BLaER1 (cell line): Measurements from ENCODE around the gene KRTAP10-5.

Experiments
- H3K27ac ChIP-seq: shearing (Covaris generic); formaldehyde crosslinking; 2 replicates; pipeline ENCODE4 v1.8.1; 2022
- H3K27me3 ChIP-seq: shearing (Covaris generic); formaldehyde crosslinking; 2 replicates; pipeline ENCODE4 v1.8.1; 2022
- H3K36me3 ChIP-seq: shearing (Covaris generic); formaldehyde crosslinking; 2 replicates; pipeline ENCODE4 v1.8.1; 2022
- H3K4me1 ChIP-seq: shearing (Covaris generic); formaldehyde crosslinking; 2 replicates; pipeline ENCODE4 v1.8.1; 2022
- H3K4me2 ChIP-seq: shearing (Covaris generic); formaldehyde crosslinking; 2 replicates; pipeline ENCODE4 v1.8.1; 2022
- H3K4me3 ChIP-seq: shearing (Covaris generic); formaldehyde crosslinking; 2 replicates; pipeline ENCODE4 v1.8.1; 2022
- H3K9ac ChIP-seq: shearing (Covaris generic); formaldehyde crosslinking; 2 replicates; pipeline ENCODE4 v1.8.1; 2022
- H3K9me3 ChIP-seq: shearing (Covaris generic); formaldehyde crosslinking; 2 replicates; pipeline ENCODE4 v1.8.1; 2022
- H4K20me1 ChIP-seq: shearing (Covaris generic); formaldehyde crosslinking; 2 replicates; pipeline ENCODE4 v1.8.1; 2022
- Cebpa-rat ChIP-seq: shearing (Covaris generic); IDR thresholded peaks from 2 replicates; pipeline ENCODE4 v1.8.1; 2022

Gene KRTAP10-5

GRCh38 chr21:44618504-44618903 is 38.1 kb upstream of the KRTAP10-5 start:
- peak overlapping the region; percentile 59 for H3K4me2 ChIP-seq
- H4K20me1 ChIP-seq: no peaks in the 10 kb centered on the region
- H3K36me3 ChIP-seq: no peaks in the 10 kb centered on the region
- no peak overlapping the region for H3K9ac ChIP-seq
- no peak for TF ChIP-seq Cebpa-rat
- no peak overlapping the region for H3K4me3 ChIP-seq
- peak overlapping the region; percentile 22; the same call in 1 of the 2 replicates for H3K27ac ChIP-seq
- H3K9me3 ChIP-seq: peaks cover 21% of the 10 kb centered on the region
- peaks cover 44% of the 10 kb centered on the region for H3K4me1 ChIP-seq
- H3K27me3 ChIP-seq: no peaks in the 10 kb centered on the region

DNA sequence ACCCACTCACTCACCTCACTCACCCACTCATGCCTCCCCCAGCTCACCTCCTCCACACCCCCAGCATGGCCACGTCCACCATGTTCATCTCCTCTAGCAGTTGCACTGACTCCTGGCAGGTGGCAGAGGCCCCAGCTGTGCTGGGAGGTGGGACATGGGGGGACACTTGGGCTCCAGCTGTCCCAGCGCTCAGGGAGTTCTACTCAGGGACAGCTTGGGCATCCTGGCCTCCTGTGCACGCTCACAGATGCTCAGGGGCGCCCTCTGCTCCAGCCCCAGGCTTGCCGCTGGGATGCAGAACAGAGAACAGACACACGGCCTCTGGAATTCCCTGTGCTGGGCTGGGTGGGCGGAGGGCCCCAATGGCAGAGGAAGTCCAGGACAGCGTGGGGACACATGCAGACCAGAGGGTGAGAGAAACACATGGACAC is 36.7 kb upstream of the KRTAP10-5 start:
- no peak for TF ChIP-seq Cebpa-rat
- Histone ChIP-seq H3K4me2 (no peak overlapping the region), H3K9ac (no peak overlapping the region), H3K9me3 (peaks cover 13% of the 10 kb centered on the region), H3K27me3 (no peaks in the 10 kb centered on the region), H3K27ac (no peak overlapping the region), H4K20me1 (no peaks in the 10 kb centered on the region), H3K4me1 (peaks cover 44% of the 10 kb centered on the region), H3K4me3 (no peak overlapping the region), H3K36me3 (no peaks in the 10 kb centered on the region)

DNA sequence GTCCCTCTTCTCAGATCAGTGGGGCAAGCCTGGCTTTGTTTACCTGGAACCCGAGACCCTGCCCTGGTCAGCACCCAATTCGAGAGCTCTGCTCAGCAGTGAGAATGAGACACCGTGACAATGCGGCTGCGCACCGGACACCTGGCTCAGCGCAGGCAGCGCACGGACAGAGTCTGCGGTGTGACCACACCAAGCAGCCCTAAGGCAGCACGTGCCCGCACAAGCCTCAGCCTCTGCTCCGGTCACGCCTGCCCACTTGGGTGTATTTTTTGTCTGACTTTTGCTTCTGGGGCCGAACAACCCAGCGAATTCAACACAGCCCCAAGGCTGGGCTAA is 36.2 kb upstream of the KRTAP10-5 start:
- H3K9ac ChIP-seq: 0 out of 2 replicates have a peak overlapping the region, but pooled peaks have one; percentile 5
- TF ChIP-seq Cebpa-rat: no peak
- no peak overlapping the region for H3K27ac ChIP-seq
- peak overlapping the region; percentile 71 for H3K4me2 ChIP-seq
- H3K9me3 ChIP-seq: peaks cover 18% of the 10 kb centered on the region
- no peaks in the 10 kb centered on the region for H4K20me1 ChIP-seq
- no peak overlapping the region for H3K4me3 ChIP-seq
- H3K4me1 ChIP-seq: peaks cover 44% of the 10 kb centered on the region
- no peaks in the 10 kb centered on the region for H3K36me3 ChIP-seq
- no peaks in the 10 kb centered on the region for H3K27me3 ChIP-seq

DNA sequence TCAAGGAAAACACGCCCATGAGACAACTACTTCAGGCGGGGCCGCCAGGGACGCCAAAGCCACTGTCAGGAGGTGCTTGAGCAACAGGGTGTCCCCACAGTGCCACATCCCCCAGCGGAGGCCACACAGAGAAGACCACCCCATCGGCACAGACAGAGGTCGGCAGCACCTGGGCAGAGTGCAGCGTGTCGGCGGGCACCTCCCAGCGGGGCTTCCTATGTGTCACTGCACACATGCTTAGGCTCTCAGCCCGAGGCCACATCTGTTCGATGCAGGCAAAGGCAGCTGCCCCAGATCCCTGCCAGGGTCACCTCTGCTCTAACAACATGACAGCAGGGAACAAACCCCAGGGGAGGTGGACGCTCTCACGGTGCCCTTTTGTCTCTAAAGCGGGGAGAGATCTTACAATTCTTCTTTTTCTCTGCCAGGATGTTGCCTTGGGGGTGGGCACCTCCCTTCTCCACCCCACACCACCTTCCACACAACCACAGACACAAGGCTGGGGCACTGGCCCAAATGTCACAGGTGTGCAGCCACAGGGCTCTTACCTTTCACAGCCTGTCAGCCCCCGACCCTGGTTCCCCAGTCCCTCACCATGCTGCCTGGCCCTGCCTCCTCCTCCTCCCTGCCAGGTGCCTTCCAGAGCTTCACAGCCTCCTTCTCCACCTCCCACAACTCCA is 35.6 kb upstream of the KRTAP10-5 start:
- Histone ChIP-seq H3K27me3 (no peaks in the 10 kb centered on the region), H3K4me1 (peaks cover 44% of the 10 kb centered on the region), H3K4me3 (no peak overlapping the region), H3K9me3 (peaks cover 20% of the 10 kb centered on the region), H3K27ac (no peak overlapping the region), H3K36me3 (no peaks in the 10 kb centered on the region), H3K4me2 (peak overlapping the region; percentile 71), H3K9ac (0 out of 2 replicates have a peak overlapping the region, but pooled peaks have one; percentile 5), H4K20me1 (no peaks in the 10 kb centered on the region)
- no peak for TF ChIP-seq Cebpa-rat

DNA sequence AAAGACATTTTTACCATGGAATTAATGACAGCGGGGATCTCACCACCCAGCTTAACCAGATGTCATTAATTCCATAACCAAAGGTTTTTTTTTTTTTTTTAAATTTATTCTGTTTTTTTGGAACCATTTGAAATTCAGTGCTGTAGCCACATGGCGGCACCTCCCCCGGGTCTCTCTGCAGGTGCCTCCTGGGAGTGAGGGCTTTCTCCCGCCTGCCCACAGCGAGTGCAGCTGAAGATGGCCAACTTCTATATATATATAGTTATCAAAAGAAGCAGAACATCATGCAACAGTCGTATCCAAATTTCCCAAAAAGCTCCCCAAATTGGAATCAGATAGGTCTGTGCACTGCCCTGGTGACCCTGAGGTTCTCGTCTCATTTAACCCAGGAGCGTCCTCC is 35.1 kb upstream of the KRTAP10-5 start:
- no peak for TF ChIP-seq Cebpa-rat
- Histone ChIP-seq H4K20me1 (no peaks in the 10 kb centered on the region), H3K27me3 (no peaks in the 10 kb centered on the region), H3K4me3 (no peak overlapping the region), H3K36me3 (no peaks in the 10 kb centered on the region), H3K4me1 (peaks cover 44% of the 10 kb centered on the region), H3K4me2 (peak overlapping the region; percentile 71), H3K9ac (no peak overlapping the region), H3K9me3 (peaks cover 26% of the 10 kb centered on the region), H3K27ac (no peak overlapping the region)

- Histone ChIP-seq H3K4me1 (peaks cover 44% of the 10 kb centered on the region), H3K4me2 (peak overlapping the region; percentile 71), H3K36me3 (no peaks in the 10 kb centered on the region), H3K27me3 (no peaks in the 10 kb centered on the region), H3K4me3 (no peak overlapping the region), H4K20me1 (no peaks in the 10 kb centered on the region), H3K27ac (no peak overlapping the region), H3K9ac (no peak overlapping the region), H3K9me3 (peaks cover 28% of the 10 kb centered on the region)
- no peak for TF ChIP-seq Cebpa-rat
Observed at GRCh38 chr21:44614961-44615391, 34.6 kb upstream of the KRTAP10-5 start.

DNA sequence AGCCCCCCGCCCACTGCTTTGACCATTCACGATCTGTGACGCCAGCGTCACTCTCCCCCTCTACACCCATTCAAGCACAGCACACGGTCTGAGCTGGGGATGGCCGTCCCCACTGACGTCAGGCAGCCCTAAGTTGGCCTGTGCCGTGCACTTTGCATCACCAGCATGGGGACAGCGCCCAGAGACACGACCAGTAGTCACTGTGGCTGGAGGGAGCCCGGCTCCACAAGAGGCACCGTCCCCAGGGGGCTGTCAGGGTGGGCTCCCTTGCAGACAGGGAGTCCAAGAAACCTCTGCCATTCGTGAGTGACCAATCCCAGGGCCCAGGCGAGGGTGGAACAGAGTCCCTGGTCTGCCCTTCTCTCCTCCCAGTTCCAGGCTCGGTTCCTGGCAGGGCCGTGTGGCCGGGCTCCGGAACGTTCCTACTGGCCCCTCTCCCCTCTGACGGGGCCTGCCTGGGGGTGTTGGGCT is 33.8 kb upstream of the KRTAP10-5 start:
- peak overlapping the region; percentile 71; the same call in 1 of the 2 replicates for H3K4me2 ChIP-seq
- TF ChIP-seq Cebpa-rat: no peak
- peaks cover 31% of the 10 kb centered on the region for H3K9me3 ChIP-seq
- H4K20me1 ChIP-seq: no peaks in the 10 kb centered on the region
- H3K27me3 ChIP-seq: no peaks in the 10 kb centered on the region
- H3K4me3 ChIP-seq: no peak overlapping the region
- H3K27ac ChIP-seq: no peak overlapping the region
- H3K4me1 ChIP-seq: peaks cover 42% of the 10 kb centered on the region
- H3K9ac ChIP-seq: no peak overlapping the region
- no peaks in the 10 kb centered on the region for H3K36me3 ChIP-seq

DNA sequence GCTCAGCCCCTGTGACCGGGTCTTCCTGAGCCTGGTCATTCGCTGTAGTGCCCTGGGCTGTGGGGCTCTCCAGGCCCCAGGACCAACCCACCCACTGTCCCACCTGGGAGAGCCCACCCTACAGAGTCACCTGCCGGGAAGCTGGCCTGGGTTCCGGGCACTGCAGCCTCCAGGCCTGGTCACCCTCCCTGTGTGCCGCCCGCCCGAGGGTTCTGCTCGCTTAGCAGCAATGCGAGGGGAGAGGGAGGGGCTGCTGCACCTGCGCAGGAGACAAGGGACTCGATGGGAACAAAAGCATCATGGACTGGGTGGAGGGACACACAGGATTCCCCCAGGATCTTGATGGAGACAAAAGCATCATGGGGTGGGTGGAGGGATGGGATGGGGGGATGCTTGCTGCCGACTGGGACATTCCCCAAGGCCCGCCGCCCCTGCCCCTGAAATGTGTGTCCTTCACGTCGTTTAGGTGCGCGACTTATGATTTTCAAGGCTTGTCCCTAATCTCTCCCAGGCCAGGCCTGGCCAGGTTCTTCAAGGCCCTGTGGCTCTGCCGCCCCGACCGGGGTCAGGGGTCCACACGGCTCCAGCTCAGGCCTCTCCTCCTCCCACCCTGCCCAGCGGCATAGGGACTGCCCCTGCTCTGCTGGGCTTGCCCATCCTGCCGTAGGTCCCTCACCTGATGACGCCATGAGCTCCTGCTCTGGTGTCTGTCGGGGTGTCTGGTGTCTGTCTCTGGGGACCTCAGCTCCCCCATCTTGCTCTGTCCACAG is 33.2 kb upstream of the KRTAP10-5 start:
- Histone ChIP-seq H3K27ac (no peak overlapping the region), H3K4me3 (no peak overlapping the region), H3K4me2 (no peak overlapping the region), H4K20me1 (no peaks in the 10 kb centered on the region), H3K27me3 (no peaks in the 10 kb centered on the region), H3K9me3 (peaks cover 36% of the 10 kb centered on the region), H3K9ac (no peak overlapping the region), H3K36me3 (no peaks in the 10 kb centered on the region), H3K4me1 (peaks cover 36% of the 10 kb centered on the region)
- no peak for TF ChIP-seq Cebpa-rat

GRCh38 chr21:44612669-44613229 is 32.3 kb upstream of the KRTAP10-5 start:
- no peak for TF ChIP-seq Cebpa-rat
- Histone ChIP-seq H3K27ac (no peak overlapping the region), H3K9me3 (peaks cover 36% of the 10 kb centered on the region), H3K4me1 (peaks cover 27% of the 10 kb centered on the region), H3K9ac (no peak overlapping the region), H3K27me3 (no peaks in the 10 kb centered on the region), H3K36me3 (no peaks in the 10 kb centered on the region), H4K20me1 (no peaks in the 10 kb centered on the region), H3K4me2 (no peak overlapping the region), H3K4me3 (no peak overlapping the region)

GRCh38 chr21:44612029-44612486 is 31.7 kb upstream of the KRTAP10-5 start, which contains the start of gene KRTAP10-8:
Gene KRTAP10-8, plus strand, starts transcription at chr21:44612079. Its CDS starts 22 bp downstream, at chr21:44612101.
- peaks cover 27% of the 10 kb centered on the region for H3K4me1 ChIP-seq
- H3K27ac ChIP-seq: no peak within 1 kb of the TSS
- H4K20me1 ChIP-seq: no peaks in the 10 kb centered on the region
- peaks cover 36% of the 10 kb centered on the region for H3K9me3 ChIP-seq
- no peak within 1 kb of the TSS for H3K4me3 ChIP-seq
- TF ChIP-seq Cebpa-rat: no peak
- H3K36me3 ChIP-seq: no peaks in the 10 kb centered on the region
- H3K4me2 ChIP-seq: no peak within 1 kb of the TSS
- H3K27me3 ChIP-seq: no peaks in the 10 kb centered on the region
- H3K9ac ChIP-seq: no peak within 1 kb of the TSS
